Measurements from ENCODE around the gene CTU2.

Gene CTU2

DNA sequence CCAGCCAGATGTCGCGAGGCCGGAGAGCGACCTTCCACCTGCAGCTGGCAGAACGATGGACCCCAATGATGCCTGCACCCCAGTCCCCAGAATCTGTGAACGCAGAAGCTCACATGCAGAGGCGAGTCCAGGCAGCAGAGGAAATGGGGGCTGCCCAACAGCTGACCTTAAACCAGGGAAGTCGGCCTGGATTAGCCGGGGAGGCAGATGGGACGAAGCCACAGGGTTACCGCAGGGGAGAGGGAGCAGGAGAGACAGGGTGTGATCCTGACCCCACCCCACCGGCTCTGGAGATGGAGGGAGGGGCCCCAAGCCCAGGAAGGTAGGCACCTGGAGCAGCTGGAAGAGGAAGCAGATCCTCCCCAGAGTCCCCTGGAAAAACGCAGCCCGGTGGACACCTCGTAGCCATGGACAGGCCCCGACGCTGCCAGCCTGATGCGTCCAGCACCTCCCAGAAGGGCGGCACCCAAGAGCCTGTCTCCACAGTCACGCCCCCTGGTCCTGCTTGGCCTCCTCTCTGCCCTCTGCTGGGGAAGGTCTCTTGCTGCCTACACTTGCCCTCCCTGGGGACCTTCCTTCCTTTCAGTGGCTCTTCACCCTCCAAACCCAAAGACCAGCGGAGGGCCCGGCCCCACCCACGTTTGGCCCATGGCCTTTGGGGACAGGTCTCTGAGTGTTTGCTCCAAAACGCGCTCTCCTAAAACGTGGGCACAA, 41.4 kb downstream of the CTU2 start:
- no peak for FAIRE-seq

DNA sequence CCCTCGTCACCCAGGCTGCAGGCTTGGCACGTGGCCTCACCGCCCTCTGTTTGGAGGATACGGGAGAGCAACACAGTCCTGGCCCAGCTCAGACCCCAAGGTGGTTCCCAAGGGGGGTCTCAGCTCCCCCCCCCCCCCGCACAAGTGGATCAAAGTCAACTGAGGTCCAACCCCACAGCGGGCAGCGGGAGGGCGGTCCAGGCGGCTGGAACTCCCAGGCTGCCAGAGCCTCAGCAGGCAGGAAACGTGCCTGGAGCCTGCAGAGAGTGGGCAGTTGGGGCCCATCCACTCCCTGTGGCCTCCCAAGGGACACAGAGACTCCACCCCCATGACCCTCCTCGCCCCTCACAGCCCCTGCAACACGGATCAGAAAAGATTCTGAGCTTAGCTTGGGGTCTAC, 42.1 kb downstream of the CTU2 start:
- FAIRE-seq = no peak

DNA sequence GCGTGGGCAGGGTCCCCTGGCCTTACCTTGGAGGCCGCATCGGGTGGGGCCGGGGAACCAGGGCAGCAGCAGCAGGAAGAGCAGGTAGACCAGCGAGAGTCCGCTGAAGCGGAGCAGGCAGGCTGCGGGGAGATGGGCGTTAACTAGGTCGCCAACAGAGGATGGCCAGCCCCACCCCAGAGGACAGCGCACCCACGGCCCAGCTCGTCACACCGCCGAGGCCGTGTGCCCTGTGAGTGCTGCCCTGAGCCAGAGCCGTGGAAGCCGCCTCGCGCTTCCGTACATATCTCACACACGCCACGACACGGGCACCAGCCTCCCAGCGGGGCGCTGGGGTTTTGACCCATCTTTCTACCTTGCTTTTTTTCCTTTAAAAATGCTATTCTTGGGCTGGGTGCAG, 43.1 kb downstream of the CTU2 start:
- FAIRE-seq = no peak

DNA sequence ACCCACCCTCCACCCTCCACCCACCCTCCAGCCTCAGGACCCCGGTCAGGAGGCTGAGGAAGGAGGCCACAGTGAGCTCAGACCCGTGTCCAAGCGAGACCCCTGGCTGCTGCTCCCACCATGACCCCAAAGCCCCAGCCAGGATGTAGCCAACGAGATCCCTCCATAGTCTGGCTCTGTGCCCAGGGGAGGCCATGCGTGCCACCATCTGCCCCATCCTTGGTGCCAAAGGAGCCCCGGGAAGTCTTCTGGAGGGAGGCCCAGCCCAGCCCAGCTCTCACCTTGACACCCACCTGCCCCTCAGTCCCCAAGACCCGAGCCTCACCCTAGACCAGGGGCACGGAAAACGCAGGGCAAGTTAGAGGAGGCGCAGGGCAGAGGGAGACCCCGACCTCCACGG, 44.6 kb downstream of the CTU2 start:
- FAIRE-seq = no peak

DNA sequence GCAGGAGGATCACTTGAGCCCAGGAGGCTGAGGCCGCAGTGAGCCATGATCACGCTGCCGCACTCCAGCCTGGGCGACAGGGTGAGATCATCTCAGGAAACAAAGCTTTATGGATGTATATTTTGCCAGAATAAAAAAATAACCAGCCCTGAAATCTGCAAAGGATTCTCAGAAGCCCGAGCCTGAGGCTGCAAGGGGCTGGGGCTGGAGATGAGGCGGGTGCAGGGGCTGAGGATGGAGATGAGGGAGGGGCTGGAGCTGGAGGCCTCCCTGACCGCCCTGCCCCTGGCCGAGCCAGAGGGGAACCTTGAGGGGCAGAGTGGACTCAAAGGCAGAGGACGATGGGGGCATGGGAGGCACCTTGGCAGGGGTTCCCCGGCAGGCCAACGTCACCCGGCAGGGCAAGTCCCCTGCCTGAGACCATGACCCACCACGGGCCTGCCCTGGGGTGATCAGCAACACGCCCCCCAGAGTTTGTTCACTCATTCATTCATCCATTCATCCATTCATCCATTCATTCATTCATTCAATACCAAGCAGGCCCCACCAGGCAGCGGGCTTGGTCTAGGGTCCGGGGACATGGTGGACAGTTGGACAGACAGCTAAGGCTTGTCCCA, 46.2 kb downstream of the CTU2 start:
- FAIRE-seq = no peak

DNA sequence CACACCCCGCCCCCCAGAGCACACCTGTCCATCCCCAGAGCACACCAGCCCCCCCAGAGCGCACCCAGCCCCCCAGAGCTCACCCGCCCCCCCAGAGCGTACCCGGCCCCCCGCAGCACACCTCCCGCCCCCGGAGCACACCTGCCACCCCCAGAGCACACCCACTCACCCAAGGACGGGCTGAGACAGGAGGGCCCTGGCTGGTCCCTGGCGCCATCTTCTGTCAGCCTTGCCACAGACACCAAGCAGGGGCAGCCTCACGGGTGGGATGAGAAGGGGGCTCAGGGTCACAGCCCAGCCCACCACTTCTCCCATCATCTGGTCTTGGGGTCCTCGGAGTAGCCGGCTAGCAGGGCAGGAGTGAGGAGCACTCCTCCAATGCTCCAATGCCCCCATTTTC, 46.9 kb downstream of the CTU2 start:
- FAIRE-seq = no peak

DNA sequence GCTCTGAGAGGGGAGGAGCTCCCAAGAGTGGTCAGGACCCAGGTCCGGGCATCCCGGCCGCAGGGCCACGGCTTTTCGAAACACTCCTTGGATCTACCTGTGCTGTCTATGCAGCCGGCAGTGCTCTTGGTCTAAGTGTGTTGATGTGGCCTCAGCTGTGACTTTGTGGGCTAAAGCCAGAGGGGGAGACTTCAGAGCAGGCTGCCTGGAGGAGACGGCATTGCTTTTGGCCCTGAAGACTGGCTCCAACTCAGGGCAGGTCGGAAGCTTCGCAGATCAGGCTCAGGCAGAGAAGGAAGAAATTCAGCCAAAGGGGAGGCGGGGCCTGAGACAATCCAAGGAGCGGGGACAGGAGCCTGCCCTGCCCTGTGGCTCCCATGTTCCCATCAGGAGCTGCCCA, 47.3 kb downstream of the CTU2 start:
- FAIRE-seq = no peak

DNA sequence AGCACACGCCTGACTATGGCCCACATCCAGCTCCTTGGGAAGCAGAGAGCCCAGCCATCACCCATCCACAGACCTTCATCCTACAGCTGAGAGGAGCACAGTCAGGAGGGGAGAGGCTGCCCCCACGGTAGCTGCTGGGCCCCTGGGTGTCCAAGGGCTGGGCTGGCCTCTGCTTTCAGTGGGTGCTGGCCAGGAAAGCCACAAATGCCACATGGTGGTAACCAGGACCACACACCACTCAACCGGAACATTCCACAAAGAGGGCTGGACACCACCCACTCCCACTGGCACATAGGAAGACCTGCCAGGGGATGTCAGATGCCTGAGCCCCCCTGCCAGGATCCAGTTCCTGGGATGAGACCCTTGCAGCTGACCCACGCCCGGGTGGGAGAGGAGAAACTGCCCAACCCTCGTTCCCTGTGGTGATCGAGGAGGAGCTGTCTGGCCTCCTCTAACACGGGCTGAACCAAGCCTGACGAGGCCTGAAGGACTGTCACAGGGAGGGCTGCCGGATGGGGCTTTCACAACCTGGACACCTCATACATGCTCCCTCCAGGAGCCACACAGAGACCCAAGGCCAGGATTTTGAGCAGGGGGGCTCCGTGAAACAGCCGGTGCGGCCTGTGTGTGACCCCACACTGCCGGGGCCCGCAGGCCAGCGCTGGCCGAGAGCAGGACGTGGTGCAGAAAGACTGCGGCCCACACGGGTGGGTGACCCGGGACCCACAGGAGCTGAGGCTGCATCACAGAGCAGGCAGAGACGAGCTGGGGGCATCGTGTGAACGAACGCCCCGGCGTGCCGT, 48.0 kb downstream of the CTU2 start:
- no peak for FAIRE-seq

DNA sequence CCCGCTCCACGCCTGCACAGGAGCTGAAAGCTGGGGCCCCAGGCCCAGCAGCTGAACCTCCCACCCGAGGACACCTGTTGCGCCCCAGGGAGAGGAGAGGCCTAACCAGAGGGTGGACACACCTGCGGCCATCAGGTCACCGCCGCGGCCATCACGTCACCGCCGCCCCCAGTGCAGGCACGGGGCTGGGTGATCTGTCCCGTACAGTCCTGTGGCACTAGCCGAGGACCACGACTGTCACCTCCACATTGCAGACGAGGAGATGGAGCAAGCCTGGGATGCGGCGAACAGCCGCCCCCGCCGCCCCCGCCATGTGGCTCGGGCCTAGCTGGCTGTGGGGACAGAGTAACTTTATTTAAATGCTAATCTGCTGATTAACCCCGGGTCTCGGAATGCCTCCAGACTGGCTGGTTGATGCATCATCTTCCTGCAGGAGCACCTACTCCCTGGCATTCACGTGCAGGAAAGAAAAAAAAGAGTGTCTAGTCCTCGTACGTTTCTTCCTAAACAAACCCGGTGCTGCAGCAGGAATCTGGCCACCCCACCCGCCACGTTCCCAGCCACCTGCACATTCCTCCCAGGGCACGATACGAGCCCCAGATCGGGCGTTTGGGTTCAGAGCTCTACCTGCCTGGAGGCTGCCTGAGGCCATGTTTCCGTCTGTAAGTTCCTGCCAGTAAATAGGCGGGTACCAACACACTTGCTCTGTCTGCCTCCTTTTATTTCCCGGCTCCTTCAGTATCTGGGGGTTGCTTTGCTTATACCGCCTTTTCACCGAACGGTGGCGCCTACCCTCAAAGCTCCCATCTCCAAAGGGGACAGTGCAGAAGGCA, 48.8 kb downstream of the CTU2 start:
- no peak for FAIRE-seq

DNA sequence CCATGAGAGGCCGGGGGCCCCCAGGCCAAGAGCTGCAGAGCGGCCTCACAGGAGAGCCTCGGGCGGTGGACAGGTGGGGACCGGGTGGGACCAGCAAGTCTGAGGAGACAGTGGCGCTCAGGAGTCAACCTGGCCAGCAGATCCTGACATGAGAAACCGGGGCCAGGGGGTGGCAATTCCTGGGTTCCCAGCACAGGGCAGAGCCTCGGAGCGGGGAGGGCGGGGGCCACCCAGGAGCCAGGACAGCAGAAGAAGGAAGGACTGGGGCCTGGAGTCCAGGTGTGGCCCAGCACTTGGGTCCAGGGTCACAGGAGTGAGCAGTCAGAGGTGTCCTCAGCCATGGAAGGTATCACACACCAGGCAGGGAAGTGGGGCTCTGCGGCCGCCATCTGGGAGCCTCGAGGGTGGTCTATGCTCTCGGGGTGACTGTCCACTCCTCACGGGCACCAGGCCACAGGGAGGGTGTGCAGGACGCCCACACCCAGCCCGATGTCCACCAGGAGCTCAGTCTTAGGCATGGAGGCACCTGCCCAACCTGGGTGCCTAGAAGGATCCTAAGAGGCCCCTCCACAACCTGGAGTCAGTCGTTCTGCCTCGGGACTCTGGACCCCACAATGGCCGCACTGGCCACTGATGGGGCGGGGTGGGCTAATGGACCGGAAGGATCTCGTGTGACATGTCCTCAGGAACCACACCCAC, 49.6 kb downstream of the CTU2 start:
- no peak for FAIRE-seq

DNA sequence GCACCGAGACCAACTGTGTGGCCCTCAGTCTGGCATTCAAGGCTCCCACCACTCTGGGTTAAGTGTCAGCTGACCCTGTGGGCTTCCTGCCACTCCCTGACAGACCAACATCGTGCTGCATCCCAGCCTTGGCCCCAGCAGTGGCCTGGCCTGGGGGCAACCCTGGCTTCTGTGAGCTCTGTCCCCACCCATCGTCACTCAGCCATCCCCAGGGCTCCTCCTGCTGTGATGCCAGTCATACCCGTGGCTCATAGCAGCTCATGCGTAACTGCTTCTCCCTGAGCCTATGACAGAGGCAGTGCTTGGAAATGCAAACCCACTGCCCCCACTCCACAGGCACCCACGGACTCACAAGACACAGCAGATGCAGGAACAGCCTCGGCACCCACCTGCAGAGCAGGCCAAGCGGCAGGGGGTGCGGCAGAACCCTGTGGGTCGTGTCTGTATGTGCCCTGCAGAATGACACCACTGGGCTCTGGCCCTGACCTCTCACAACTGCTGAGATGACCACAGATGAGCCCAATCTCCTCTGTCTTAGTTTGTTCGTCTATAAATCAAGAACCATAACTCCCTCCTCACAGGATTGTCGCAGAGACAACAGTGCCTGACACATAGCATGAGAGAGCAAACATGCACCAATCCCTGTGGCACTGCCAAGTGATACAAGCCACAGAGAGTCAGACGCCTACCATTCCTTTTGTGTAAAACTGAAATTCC, 52.1 kb downstream of the CTU2 start:
- FAIRE-seq = no peak

DNA sequence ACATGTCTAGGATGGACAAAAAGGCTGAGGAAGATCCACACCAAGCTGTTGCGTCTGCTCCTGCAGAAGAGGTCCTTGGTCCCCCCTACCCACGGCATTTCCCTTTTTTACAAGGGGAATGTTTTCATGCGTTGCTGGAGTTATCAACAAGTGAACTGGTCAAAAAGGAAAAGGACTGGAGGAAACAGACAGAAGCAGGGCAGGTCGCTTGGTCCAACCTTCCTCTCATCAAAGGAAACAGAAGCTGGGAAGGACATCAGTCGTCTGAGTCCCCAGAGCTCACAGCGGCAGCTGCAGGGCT, 52.6 kb downstream of the CTU2 start:
- FAIRE-seq = no peak

DNA sequence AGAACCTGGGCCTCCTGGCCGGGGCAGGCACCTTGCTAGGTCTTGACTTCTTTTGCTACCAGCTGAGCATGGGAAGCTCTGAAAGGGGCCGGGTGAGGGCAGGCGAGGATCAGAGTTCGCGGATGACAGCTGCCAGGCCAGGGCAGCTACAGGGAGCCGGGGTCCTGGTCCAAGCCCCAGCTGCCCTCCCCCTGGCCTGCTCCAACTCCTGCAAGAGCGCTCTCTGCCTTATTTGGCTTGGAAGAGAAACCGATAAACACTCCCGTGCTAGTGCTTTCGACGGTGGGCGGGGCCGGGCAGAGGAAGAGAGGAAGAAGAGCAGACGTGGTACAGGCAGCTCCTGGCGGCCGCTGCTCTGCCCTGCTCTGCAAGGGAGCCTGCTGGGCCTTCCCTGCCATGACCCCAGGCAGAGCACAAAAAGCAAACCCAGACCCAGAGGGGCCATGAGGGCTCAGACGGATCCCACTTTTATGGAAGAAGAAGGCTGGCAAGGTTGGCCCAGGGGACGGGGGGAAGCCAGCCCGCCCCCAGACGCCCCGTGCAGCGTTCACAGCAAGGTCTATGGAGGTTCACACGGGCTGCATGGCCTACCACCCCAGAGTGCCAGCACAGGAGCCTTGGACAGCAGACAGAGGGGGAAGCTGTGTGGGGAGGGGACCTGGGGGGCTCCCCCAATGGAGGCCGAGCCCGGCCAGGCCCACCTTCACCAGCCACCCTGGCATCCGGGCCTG, 53.1 kb downstream of the CTU2 start:
- no peak for FAIRE-seq

DNA sequence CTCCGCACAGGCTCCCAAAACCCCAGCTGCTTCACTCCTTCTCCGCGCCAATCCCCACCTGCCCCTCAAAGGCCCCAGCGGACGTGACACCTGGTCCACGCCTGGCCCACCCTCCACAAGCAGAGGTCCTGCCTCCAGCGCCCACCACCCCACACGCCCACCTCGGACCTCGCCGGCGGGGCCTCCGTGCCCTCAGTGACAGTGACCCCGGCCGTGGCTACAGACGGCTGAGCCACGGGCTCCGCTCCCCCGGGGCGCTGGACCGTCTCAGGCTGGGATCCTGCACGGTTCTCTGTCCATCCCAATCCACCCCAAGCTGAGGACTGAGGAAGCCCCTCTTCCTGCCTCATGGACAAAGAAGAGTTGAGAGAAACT, 53.7 kb downstream of the CTU2 start:
- FAIRE-seq = no peak

DNA sequence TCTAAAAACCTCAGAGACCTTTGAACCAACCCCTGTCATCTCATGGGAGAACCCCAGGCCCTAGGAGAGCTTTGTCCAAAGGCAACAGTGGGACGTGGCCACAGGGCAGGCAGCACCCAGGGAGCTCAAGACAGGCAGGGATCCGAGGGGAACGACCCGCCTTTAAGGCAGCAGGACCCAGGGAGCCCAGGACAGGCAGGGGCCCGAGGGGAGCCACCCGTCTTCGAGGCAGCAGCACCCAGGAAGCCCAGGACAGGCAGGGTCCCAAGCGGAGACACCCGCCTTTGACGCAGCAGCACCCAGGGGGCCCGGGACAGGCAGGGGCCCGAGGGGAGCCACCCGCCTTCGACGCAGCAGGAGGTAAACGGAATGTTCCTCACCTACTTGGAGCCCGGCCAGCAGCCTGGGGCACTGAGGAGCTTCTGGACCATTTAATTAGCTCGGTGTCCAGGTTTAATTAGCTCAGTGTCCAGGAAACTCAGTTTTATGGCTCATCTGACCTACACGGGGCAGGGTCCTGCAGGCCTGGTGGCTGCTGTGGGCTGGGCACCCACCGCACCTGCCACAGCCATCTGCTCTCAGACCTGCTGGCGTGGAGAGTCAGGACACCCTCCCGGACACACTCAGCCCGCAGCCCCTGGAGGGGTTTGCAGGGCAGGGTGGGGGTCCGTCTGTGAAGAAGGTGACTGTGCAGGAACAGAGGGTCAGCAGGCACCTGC, 54.3 kb downstream of the CTU2 start:
- no peak for FAIRE-seq

DNA sequence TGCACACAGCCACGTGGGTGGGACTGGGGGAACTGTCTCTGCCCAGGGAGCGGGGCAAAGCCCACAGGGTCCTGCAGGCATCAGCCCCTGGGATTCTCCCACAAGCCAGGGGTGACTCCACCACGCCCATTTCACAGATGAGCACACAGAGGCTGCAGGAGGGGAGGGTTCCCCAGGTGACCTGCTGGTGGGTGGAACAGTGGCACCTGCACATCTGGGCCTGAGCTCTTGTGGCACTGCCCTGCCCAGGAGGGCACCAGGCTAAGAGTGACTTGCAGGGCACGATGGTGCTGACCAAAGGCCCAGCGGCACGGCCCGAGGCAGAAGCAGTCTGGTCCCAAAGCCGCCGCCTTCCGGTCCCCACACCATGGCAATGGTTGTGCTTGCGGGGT, 54.8 kb downstream of the CTU2 start:
- no peak for FAIRE-seq

DNA sequence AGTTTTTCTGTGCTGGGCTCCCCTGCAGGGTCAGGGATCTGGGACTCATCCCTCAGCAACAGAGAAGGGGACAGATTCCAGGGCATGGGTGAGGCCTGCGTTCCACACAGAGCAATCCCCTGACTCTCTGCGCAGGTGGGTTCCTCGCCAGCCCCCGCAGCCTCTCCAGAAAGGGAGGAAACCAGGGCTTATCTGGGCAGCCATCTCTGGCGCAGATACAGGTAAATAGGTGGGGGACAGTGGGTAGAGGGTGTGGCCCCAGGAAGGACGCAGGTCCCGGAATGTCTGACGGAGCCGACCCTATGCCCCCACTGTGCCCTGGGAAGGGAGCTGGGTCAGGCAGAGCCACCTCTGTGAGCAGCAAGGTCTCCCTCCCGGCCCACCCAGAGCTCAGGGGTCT, 55.5 kb downstream of the CTU2 start:
- no peak for FAIRE-seq

DNA sequence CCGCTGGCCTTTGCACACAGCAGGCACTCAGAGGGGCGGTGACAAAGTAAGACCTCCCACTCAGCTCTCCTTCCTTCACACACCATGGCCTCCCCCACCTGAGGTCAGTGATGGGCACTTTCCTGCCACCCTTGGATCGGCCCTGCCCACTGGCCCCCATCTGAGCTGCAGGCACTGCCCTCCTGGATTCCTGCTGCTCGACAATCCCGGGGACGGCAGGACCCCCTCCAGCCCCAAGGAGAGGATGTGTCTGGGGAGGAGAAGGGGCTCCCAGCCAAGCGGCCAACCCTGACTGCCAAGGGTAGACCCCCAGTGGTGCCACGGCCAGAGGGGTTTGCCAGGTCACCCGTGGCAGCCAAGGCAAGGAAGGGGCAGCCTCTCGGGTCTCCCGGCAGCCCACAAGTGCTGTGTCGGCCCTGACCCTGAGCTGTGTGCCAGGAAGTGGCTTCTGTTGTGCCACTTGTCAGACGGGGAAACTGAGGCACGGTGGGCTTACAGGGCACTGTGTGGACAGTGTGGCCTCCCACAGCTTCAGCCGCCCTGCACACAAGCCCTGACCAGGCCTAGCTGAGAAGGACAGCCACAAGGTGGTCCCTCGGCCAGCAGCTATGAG, 56.1 kb downstream of the CTU2 start:
- FAIRE-seq = no peak

DNA sequence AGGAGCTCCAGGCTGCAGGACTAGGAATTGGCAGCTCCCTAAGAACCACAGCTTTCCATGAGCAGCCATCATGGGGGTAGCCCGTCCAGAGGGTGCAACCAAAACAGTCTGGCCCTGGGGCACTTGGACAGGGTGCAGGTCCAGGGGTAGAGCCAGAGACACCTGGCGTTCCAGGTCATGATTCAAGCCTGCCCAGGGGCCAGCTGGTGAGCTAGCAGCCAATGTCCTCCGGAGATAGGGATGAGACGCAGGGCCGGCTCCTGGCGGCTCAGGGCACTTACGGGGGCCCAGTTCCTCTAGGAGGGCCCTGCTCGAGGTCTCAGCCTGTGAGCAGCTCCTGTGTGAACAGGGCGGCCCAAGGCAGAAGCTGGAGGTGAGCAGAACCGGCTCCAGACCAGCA, 56.6 kb downstream of the CTU2 start:
- FAIRE-seq = no peak

DNA sequence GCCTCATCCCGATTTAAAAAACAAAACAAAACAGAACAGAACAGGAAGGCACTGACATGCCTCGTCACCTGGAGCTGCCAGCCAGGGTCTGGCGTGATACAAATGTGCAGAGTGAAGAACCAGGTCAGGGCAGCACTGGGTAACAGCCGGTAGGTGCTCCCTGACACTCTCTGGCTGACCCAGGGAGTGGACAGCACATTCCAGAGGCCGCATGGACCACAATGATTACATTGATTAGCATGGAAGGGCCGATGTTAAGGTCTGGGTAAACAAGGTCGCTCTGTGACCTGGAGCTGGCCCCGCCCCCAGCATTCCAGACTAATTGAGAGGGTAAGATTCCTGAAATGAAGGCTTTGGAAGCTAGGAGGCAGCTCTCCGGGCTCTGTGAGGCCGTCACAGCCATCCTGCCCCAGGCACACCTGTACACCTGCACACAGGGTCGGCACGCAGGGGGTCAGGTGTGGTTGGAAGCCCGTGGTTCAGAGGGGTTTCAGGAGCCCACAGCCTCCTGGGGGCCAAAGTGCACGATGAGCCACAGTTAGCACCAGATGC, 57.3 kb downstream of the CTU2 start:
- FAIRE-seq = no peak
